ENCODE measurements around the gene ESPL1.
A peak's percentile ranks its signal among the peaks of the same experiment; 100 is the strongest.

Gene ESPL1

GRCh38 chr12:53241623-53242412, 26.3 kb upstream of the ESPL1 start:
- DNase-seq (ENCODE audit: extremely low spot score): no peak
- no peak for TF ChIP-seq CTCF (IDR thresholded peaks at IDR 0.05; ENCODE audit: control extremely low read depth, extremely low read depth, low read depth, missing control alignments)
- ChIA-PET CTCF (interaction anchor here (1.0 to 4.5 kb wide), 8 partner anchors 9 to 79 kb away, joined by 3 to 40 read pairs (median 5); a partner anchor contains a TSS), POLR2A (no interaction called here)

- POLR2A ChIA-PET: interaction anchor here (0.6 kb wide), 1 partner anchor 227 kb away, joined by 8 read pairs; no protein-coding TSS in a partner anchor
- CTCF ChIA-PET: interaction anchor here (0.7 to 2.1 kb wide), 7 partner anchors 24 to 177 kb away, joined by 3 to 7 read pairs (median 3); partner anchors contain the start of gene ESPL1
- no peak for TF ChIP-seq CTCF (IDR thresholded peaks at IDR 0.05; ENCODE audit: control extremely low read depth, extremely low read depth, low read depth, missing control alignments)
- no peak for DNase-seq (ENCODE audit: extremely low spot score)
These were observed 23.8 kb upstream of the ESPL1 start for GRCh38 chr12:53244337-53244736.

- DNase-seq (ENCODE audit: extremely low spot score): no peak
- CTCF ChIA-PET: interaction anchor here (0.9 to 2.1 kb wide), 3 partner anchors 30 to 42 kb away, joined by 3 to 7 read pairs (median 5); no protein-coding TSS in a partner anchor
- TF ChIP-seq CTCF (IDR thresholded peaks at IDR 0.05; ENCODE audit: control extremely low read depth, extremely low read depth, low read depth, missing control alignments): no peak
- POLR2A ChIA-PET: no interaction called here
These were observed 22.8 kb upstream of the ESPL1 start for GRCh38 chr12:53245286-53245685.

GRCh38 chr12:53251477-53252348, 16.4 kb upstream of the ESPL1 start:
- peak; percentile 93 for DNase-seq (ENCODE audit: extremely low spot score)
- TF ChIP-seq CTCF (IDR thresholded peaks at IDR 0.05; ENCODE audit: control extremely low read depth, extremely low read depth, low read depth, missing control alignments): peak; percentile 67
- POLR2A ChIA-PET: no interaction called here
- CTCF ChIA-PET: interaction anchor here (0.6 to 7.1 kb wide), 24 partner anchors 9 to 265 kb away, joined by 3 to 69 read pairs (median 3); partner anchors contain the start of genes AAAS, CSAD, ESPL1 and ITGB7

GRCh38 chr12:53252349-53252916, 15.7 kb upstream of the ESPL1 start:
- no peak for TF ChIP-seq CTCF (IDR thresholded peaks at IDR 0.05; ENCODE audit: control extremely low read depth, extremely low read depth, low read depth, missing control alignments)
- ChIA-PET POLR2A (no interaction called here), CTCF (interaction anchor here (0.9 to 7.1 kb wide), 10 partner anchors 11 to 100 kb away, joined by 3 to 69 read pairs (median 6); partner anchors contain the start of genes AAAS and ESPL1)
- no peak for DNase-seq (ENCODE audit: extremely low spot score)

GRCh38 chr12:53253298-53253697, 14.8 kb upstream of the ESPL1 start:
- TF ChIP-seq CTCF (IDR thresholded peaks at IDR 0.05; ENCODE audit: control extremely low read depth, extremely low read depth, low read depth, missing control alignments): no peak
- DNase-seq (ENCODE audit: extremely low spot score): no peak
- ChIA-PET POLR2A (interaction anchor here (0.6 kb wide), 1 partner anchor 40 kb away, joined by 3 read pairs; no protein-coding TSS in a partner anchor), CTCF (interaction anchor here (0.7 to 7.1 kb wide), 11 partner anchors 11 to 187 kb away, joined by 3 to 69 read pairs (median 5); partner anchors contain the start of genes AAAS and ESPL1)
